Subcutaneous adipose tissue (tissue), 4 donors: Measurements from ENCODE around the gene ZNF600. TPM values are rescaled to one million over a fixed set of nuclear protein-coding genes. Genes with fewer than 3 reads are reported as not detected.

ENCODE experiments used
- total RNA-seq, 4 donors: library from RNA; depleted of rRNA; stranded (reverse); fragments of >200 nt; gene quantifications; one replicate each; pipeline ENCODE4 v1.1.0, GENCODE V29; 2016
- TF ChIP-seq, protein P1 (sequence below): fragments of 450-650 bp; IDR thresholded peaks from one replicate; pipeline ENCODE4 v1.5.1; 2016; ENCODE audit warnings: low read depth, mild to moderate bottlenecking, control low read depth, antibody characterized with exemption, moderate library complexity

The ZNF600 gene
- total RNA-seq, 4 donors from 2014 or later = 8.5 to 10.6 (median 10.3) TPM

DNA sequence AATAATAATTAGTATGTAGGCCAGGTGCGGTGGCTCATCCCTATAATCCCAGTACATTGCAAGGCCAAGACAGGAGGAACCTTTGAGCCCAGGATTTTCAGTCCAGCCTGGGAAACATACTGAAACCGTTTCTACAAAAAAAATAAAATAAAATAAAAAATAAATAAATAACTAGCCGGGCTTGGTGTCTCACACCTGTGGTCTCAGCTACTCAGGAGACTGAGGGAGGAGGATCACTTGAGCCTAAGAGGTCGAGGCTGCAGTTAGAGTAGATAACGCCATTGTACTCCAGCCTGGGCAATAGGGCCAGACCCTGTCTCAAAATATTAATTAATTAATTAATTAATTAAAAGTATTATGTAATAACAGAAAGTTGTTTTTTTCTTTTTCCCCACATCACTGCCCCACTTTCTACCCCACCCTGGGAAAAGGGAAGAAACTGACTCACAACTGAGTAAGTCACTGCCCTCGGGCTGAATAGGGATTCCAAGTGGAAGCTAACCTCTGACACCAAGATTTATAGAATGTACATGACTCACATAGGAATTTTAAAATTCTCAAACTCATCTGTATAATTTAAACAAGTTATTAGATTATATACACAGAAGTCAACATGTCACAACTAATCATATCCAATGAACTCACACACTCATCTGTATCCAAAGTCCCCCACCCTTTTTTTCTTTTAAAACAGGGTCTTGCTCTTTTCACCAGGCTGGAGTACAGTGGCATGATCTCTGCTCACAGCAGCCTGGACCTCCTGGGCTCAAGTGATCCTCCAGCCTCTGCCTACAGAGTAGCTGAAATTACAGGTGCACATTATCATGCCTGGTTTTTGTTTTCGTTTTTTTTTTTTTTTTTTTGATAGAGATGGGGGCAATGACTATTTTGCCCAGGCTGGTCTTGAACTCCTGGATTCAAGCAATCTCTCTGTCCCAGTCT lies 64.3 kb downstream of the ZNF600 start:
- TF ChIP-seq, protein P1, sequence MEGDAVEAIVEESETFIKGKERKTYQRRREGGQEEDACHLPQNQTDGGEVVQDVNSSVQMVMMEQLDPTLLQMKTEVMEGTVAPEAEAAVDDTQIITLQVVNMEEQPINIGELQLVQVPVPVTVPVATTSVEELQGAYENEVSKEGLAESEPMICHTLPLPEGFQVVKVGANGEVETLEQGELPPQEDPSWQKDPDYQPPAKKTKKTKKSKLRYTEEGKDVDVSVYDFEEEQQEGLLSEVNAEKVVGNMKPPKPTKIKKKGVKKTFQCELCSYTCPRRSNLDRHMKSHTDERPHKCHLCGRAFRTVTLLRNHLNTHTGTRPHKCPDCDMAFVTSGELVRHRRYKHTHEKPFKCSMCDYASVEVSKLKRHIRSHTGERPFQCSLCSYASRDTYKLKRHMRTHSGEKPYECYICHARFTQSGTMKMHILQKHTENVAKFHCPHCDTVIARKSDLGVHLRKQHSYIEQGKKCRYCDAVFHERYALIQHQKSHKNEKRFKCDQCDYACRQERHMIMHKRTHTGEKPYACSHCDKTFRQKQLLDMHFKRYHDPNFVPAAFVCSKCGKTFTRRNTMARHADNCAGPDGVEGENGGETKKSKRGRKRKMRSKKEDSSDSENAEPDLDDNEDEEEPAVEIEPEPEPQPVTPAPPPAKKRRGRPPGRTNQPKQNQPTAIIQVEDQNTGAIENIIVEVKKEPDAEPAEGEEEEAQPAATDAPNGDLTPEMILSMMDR = no peak

DNA sequence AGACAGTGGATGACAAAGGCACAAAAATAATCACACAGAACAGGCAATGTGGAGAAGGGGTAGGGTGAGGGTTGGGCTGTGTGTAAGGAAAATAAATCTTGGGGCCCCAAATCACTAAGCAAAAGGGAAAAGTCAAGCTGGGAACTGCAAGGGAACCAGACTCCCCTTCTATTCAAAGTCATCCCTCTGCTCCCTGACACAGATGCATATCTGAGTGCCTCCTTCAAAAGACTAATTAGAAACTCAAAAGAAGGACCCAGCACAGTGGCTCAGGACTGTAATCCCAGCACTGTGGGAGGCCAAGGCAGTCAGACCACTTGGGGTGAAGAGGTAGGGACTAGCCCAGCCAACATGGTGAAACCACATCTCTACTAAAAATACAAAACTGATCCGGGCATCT lies 70.1 kb downstream of the ZNF600 start:
- TF ChIP-seq, protein P1 = no peak

Other genes starting within 250 kb of the ZNF600 start
- 10 to 100 TPM; 12.2 to 21.1 (median 17.6) TPM for gene ZNF701, start 216.5 kb downstream of the ZNF600 start, total RNA-seq
- gene ZNF83, start 148.4 kb downstream of the ZNF600 start, total RNA-seq = 10 to 100 TPM; 54.8 to 85.4 (median 58.8) TPM
- gene ZNF611, start 51.7 kb downstream of the ZNF600 start, total RNA-seq = 10 to 100 TPM; 13.9 to 21.7 (median 16.9) TPM
- 10 to 100 TPM in 3 of 4 donors, 1 to 10 TPM in 1; 8.5 to 17.9 (median 14.2) TPM for gene ZNF28, start 34.8 kb upstream of the ZNF600 start, total RNA-seq
- 10 to 100 TPM; 10.9 to 17.0 (median 15.5) TPM for gene ZNF468, start 70.8 kb upstream of the ZNF600 start, total RNA-seq
- 10 to 100 TPM in 1 of 4 donors, 1 to 10 TPM in 3; 5.3 to 13.9 (median 7.4) TPM for gene ZNF320, start 110.8 kb upstream of the ZNF600 start, total RNA-seq
- gene ZNF888, start 136.6 kb upstream of the ZNF600 start, total RNA-seq = 1 to 10 TPM; 3.4 to 6.3 (median 4.9) TPM
- 10 to 100 TPM in 1 of 4 donors, 1 to 10 TPM in 3; 4.7 to 10.8 (median 6.7) TPM for gene ZNF816, start 176.1 kb upstream of the ZNF600 start, total RNA-seq
- gene ERVV-1, start 227.1 kb upstream of the ZNF600 start, total RNA-seq = not detected